Retina (tissue), 1 donor: Measurements from ENCODE around the gene C11orf42.
"Not testable (repeated sequence)": the region's sequence is repeated elsewhere in the genome, so short reads cannot be mapped to it uniquely, and the experiment has no call there.

Source experiments
- DNase-seq: peaks from one replicate; pipeline ENCODE4 v3.0.0-alpha.2; 2016

Gene C11orf42

GRCh38 chr11:6224421-6224820 lies 19.1 kb downstream of the C11orf42 start:
- no peak for DNase-seq

GRCh38 chr11:6225024-6225423 lies 19.7 kb downstream of the C11orf42 start:
- DNase-seq = no peak

- no peak for DNase-seq
These were observed 20.5 kb downstream of the C11orf42 start for GRCh38 chr11:6225896-6226295.

GRCh38 chr11:6228520-6228919 lies 23.2 kb downstream of the C11orf42 start:
- DNase-seq = no peak

GRCh38 chr11:6229911-6230310 lies 24.6 kb downstream of the C11orf42 start:
- no peak for DNase-seq

GRCh38 chr11:6232899-6233298 lies 27.5 kb downstream of the C11orf42 start:
- DNase-seq = no peak

GRCh38 chr11:6233984-6234386 lies 28.6 kb downstream of the C11orf42 start:
- no peak for DNase-seq

GRCh38 chr11:6234387-6235107 lies 29.2 kb downstream of the C11orf42 start, which contains the start of gene FHIP1B:
TSS of gene FHIP1B (minus strand) at chr11:6234636. CDS start at chr11:6224516, 10,120 bp downstream.
- peak; percentile 98 for DNase-seq

- DNase-seq = no peak
These were observed 31.9 kb downstream of the C11orf42 start for GRCh38 chr11:6237266-6237665.

GRCh38 chr11:6237761-6238302 lies 32.5 kb downstream of the C11orf42 start:
- no peak for DNase-seq

- DNase-seq = no peak
These were observed 33.5 kb downstream of the C11orf42 start, which contains the start of gene CNGA4 for GRCh38 chr11:6238902-6239301. TSS of gene CNGA4 (plus strand) at chr11:6239089. CDS start at chr11:6239207, 118 bp downstream.

GRCh38 chr11:6240139-6240538 lies 34.8 kb downstream of the C11orf42 start:
- DNase-seq = no peak

- DNase-seq = no peak
These were observed 35.4 kb downstream of the C11orf42 start for GRCh38 chr11:6240781-6241180.

GRCh38 chr11:6241316-6241715 lies 36.0 kb downstream of the C11orf42 start:
- DNase-seq = no peak

GRCh38 chr11:6245536-6245935 lies 40.2 kb downstream of the C11orf42 start:
- DNase-seq = no peak

GRCh38 chr11:6248248-6248647 lies 42.9 kb downstream of the C11orf42 start:
- no peak for DNase-seq

GRCh38 chr11:6248897-6249296 lies 43.5 kb downstream of the C11orf42 start:
- not testable (repeated sequence) for DNase-seq

- no peak for DNase-seq
These were observed 44.6 kb downstream of the C11orf42 start for GRCh38 chr11:6249770-6250555.

GRCh38 chr11:6251120-6251733 lies 45.9 kb downstream of the C11orf42 start:
- DNase-seq = peak; percentile 89

- DNase-seq = peak; percentile 22
These were observed 46.7 kb downstream of the C11orf42 start for GRCh38 chr11:6251990-6252473.

- no peak for DNase-seq
These were observed 47.8 kb downstream of the C11orf42 start for GRCh38 chr11:6253197-6253596.

GRCh38 chr11:6258141-6258540 lies 52.8 kb downstream of the C11orf42 start:
- no peak for DNase-seq

- DNase-seq = peak; percentile 79
These were observed 53.3 kb downstream of the C11orf42 start for GRCh38 chr11:6258571-6259081.
